ENCODE measurements around the gene PIP5KL1.

The PIP5KL1 gene, protein sequence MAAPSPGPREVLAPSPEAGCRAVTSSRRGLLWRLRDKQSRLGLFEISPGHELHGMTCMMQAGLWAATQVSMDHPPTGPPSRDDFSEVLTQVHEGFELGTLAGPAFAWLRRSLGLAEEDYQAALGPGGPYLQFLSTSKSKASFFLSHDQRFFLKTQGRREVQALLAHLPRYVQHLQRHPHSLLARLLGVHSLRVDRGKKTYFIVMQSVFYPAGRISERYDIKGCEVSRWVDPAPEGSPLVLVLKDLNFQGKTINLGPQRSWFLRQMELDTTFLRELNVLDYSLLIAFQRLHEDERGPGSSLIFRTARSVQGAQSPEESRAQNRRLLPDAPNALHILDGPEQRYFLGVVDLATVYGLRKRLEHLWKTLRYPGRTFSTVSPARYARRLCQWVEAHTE

DNA sequence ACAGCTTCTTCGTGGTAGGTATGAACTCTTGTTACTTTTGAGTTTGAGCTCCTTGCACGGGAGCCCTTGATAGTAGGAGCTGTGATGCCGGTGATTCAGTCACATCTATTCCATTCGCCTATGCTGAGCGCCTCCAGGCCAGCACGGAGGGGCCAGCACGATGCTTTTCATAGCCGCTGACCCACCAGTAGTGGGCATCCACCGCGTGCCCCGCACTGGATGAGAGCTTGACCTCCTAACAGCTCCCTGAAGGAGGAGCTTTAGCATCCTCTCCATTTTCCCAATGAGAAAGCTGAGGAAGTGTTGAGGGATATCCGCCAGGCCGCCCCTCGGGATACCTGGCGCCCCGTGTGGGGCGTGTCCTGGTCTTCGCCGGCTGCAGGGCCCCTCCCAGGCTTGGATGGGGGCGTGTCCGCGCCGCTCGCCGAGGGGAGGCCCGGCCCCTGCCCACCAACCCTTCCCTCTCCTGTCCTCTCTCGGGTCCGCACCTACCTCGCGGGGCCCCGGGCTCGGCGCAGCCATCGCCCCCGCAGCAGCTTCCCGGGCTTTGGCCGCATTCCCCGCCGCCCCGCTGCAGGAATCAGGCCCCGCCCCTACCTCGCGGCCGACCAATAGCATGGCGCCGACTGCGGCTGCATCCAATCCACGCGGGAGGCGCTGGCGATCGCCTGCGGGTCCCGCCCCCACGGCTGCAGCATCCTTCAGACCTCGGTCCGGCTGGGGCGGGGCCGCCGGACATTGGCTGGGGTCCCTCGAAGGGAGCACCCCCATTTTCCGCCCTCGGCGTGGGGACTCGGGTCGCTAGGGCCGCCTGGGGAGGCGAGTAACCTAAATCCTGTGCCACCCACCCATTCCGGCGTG, at the start of gene PIP5KL1:
TSS of gene PIP5KL1 (minus strand) at position 547 of the 861 bp plus-strand sequence. CDS start at position 522, 25 bp downstream.
- DNase-seq (ENCODE audit: low spot score): peak; percentile 90

DNA sequence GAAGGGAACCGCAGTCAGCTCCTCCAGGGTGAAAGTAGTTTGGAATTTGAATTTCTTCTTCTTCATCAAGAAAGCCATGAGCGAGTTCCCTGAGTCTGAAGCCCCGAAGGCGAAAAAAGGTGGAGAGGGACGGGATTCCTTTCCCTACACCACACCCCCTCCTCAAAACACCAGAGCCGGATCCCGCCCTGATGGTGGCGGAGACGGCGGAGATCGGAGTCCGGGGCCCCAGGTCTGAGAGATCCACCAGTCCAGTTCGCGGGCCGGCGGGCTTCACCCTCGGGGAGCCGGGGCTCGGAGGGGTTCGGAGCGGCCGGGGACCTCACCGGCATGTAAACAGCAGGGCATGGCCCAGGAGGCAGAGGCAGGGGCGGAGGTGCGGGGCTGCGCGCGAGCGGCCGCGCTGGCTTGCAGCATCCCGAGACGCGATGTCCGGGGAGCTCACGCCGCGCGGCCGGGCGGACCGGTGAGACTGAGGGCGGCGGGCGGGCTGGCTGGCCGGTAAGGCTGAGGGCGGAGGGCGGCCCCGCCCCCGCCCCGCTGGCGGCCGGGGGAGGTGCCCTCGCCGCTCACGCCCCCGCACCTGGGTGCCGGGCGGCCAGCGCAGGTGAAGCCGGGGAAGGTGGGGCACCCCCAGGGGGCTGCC, 49.6 kb upstream of the PIP5KL1 start:
- DNase-seq (ENCODE audit: low spot score): no peak

DNA sequence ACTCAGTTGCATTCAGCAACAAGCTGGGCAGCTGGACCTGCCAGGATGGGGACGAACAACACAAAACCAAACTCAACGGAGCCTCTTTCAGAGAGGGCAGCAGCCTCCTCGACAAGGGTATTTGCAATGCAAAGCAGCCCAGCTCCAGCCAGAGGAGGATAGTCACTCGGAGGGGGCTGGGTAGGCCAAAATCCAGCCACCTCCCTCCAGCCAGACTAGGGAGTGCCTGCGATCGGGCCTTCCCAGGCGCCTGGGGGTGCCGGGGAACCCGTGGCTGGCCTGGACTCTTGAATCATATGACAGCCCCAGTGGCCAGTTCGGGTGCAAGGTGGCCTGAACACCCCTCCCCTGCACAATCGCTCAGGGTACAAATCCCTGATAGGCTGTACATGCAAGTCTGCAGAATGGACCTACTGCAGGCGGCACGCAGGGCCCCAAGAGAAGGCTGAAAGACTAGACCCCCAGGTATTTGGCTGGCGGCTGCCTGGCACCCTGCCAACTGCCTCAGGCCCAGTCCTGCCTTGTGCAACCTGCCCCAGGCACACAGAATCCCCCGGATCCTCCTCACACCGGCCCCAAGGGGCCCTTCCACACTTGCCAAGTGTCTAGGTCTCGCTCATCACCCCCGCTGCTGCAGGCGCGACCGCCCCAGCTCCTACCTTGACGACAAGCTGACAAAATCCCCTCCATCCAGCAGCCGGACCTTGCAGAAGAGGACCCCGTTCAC, 48.9 kb upstream of the PIP5KL1 start:
- no peak for DNase-seq (ENCODE audit: low spot score)

DNA sequence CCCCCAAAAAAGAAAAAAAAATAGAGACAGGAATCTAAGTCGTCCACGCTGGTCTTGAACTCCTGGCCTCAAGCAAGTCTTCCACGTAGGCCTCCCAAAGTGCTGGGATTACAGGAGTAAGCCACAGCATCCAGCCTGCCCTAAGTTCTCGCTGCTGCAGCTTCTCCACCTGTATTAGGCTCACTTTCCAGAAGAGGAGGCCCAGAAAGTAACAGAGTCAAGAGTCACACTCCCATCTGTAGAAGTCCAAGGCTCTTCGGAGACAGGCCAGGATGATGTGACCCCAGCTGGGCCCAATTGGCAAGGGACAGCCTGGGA, 48.4 kb upstream of the PIP5KL1 start:
- DNase-seq (ENCODE audit: low spot score): no peak

DNA sequence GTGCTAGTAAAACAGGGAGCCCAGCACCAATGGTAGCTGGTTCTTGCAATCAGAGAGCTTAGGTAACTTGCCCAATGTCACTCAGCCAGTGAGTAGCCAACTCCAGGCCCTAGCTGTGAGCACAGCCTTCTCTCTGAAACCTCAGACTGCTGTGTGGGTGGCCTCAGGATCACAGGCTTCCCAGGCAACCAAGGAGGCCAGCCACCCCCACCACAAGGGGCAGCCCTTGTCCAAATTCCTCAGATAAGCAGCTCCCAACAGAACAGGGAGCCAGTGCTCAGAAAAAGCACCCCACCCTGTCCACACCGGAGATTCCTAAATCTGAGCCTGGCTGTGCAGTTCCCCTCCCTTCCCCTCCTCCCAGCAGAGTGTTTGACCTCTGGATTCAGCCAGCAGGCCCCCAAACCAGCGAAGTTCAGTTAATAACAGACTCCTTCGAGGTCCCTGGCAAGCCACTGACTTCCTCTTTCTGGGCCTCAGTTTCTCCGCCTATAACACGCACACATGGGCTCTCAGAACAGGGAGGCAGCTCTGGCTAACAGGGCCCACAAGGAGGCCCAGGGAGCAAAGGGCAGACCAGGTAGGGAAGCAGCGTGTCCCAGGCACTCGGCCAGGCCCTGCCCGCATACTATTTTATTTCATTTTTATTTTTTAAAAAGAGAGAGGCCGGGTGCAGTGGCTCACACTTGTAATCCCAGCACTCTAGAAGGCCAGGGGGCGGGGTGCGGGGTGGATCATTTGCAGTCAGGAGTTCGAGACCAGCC, 47.5 kb upstream of the PIP5KL1 start:
- no peak for DNase-seq (ENCODE audit: low spot score)

DNA sequence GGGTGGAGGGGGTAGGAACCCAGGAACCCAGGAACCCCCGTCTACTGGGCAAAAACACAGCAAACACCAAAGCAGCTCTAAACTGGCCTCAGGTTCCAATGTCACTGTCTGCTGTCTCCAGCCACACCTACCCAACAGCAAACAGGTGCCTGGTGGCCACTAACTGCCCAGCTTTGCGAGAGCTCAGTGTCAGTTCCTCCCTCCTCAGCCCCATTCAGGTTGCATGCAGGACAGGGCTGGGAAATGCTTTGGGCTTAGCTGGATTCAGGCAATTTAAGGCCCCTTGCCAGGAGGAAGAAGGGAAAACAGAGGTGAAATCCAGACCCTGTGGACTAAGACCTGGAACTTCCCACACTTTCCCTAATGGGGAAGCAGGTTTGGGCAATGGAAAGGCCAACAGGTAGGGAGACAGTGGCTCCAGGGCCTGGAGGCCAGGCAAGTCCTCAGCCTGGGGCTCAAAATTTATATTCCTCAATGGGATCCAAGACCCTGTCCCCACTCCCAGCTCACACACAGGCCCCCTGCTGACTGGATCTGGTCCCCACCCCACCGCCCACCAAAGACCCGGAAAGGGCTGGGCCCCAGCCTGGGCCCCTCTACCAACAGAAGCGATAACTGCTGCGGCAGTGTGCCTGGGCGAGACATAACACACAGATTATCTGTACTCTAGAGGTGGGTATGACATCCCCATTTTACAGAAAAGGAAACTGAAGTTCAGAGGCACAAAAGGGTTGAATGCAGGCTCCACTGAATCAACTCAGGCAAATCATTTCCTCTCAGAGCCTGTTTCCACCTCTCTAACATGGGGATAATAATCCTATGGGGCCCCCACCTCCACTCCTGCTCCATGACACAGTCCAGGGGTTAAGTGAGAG, 46.7 kb upstream of the PIP5KL1 start:
- no peak for DNase-seq (ENCODE audit: low spot score)

DNA sequence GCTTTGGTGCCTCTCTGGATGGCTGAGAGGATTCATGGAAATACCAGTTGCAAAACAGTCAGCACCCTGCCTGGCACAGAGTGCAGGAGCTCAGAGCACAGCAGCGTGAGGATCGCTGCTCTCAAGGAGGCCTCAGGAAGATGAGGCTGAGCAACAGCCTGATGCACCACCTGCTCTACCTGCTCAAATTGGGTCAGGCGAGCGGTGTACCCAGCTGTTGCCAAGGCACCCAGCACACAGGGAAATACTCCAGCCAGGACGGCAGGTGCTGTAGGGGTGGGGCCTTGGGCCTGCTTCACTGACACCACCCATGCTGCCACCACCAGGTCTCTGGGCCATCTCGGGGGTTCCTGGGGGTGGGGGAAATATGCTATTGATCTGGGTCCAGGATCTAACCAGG, 45.9 kb upstream of the PIP5KL1 start:
- DNase-seq (ENCODE audit: low spot score): no peak

DNA sequence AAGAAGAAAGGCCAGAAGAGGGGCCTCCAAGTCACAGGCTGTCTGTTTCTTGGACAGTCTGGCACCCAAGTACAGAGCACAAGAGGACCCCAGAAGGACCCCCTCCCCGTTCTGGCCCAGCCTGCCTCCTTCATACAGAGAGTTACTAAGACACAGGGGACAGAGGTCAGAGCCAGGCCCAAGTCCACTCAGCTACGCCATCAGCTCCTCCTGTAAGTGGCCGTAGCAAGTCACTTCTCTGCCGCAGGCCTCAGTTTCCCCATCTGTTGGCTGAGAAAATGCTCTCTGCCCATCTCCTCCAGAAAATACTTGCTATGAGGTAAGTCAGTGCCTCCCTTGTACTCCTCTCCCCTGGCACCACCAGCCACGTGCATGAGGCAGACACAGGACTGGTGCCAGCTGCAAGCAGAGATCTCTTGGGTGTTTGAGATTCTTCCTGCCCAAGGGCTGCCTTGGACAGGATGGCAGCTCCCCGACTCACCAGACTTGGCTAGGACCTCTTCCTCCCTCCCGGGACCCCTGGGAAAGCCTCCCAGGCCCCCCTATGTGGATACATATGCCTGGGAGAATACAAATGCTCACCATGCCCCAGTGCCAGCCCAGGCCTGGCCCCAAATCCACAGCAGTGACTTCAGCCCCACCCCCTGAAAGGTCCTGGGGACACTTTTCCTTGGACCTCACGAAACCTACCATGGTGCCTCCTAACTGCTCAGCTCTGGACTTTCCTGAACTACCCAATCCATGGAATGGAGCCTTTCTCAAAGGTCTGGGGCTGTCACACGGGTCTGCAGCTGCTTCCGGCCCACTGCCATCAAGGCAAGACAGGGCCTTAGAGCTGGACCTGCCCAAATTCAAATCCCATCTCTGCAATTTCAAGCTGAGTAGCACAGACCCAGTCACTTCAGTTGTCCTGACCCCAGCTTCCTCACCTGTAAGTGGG, 45.1 kb upstream of the PIP5KL1 start:
- no peak for DNase-seq (ENCODE audit: low spot score)

DNA sequence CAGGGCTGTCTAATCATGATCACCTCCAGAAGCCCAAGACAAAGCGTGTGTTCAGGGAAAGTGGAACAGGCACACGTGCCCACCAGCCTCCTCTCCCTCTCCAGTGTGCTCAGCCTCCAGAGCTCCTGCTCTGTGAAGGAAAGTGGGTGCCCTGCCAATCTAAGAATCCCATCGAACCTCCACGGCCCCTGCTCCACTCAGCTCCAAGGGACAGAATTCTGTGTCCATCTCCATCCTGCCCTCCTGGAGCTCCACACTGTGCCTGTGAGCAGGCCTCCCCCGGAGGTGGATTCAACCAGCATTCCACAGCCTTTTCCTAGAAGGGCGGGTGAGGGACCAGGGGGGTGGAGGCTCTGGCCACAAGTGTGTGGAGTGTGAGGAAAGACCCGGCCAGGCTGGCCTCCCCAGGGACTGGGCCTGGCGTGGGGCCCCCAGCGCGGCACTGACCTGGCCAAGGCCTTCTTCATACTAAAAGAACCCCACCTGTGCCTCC, 44.2 kb upstream of the PIP5KL1 start:
- no peak for DNase-seq (ENCODE audit: low spot score)

DNA sequence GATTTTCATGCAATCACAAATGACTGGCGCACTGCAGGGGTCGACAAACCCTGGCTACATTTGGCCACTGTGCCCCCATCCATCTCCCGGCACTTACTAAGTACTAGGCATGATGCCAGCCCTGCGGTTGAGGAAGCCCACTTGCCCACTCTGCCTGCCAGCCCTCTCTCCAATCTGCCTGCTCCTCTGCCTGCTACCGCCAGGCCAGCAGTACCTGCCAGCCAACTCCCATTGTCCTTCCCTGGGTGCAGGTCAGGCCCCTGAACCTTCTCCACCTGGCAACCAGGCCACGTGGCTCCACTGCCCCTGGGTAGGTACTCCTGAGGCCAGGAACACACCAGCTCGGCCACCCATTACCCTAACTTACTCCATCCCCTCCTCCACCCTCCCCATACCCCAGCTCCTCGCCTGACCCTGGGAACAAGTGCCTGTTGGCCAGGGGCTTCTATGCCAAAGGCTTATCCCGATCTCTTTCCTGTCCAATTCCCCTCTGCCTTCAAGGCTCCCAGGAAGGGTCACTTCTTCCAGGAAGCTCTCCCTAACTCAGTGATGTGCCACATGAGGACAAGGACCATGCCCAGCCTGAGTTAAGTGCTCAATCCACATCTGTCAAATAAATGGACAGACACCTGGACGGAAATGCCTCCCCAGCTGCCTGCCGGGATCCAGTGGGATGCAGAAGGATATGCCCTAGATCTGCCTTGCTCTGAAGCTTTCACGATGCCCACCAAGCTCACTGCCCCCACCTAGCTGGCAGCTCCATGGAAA, 43.6 kb upstream of the PIP5KL1 start:
- no peak for DNase-seq (ENCODE audit: low spot score)

DNA sequence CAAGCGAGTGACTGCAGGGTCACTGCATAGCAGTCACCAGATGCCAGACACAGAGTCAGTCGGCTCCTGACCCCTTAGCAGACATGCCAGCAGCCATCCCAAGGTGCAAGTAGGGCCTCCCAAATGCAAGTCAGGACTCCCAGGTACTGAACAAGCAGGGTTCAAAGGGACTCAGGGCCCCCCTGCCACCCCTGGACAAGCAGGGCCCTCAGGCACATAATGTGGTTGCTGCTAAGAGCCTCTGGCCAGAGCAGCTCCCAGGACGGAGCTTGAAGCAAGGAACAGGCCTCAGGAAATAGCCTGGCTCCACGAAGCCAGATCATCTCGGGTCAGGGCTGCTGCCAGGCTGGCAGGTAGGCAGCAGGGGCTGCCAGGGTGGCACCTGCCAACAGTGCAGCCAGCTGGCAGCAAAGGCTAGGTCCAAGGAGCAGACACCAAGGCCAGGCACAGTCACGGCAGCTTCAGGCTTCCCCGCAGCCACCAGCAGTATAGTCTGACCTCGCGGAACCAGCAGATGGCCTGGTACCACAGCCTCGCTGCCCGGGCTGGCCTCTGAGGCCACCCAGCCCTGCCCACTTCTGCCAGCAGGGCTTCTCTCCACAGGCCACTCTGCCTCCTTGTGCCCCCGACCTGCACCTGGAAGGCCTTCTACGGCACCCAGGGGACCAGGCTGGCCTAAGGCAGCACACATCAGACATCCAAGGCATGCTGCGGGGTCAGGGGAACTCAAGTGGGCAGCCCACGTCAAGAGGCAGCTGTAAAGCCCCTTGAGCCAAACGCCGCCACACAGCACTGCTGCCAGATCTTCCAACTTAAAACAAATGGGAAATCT, 42.8 kb upstream of the PIP5KL1 start:
- DNase-seq (ENCODE audit: low spot score): no peak

DNA sequence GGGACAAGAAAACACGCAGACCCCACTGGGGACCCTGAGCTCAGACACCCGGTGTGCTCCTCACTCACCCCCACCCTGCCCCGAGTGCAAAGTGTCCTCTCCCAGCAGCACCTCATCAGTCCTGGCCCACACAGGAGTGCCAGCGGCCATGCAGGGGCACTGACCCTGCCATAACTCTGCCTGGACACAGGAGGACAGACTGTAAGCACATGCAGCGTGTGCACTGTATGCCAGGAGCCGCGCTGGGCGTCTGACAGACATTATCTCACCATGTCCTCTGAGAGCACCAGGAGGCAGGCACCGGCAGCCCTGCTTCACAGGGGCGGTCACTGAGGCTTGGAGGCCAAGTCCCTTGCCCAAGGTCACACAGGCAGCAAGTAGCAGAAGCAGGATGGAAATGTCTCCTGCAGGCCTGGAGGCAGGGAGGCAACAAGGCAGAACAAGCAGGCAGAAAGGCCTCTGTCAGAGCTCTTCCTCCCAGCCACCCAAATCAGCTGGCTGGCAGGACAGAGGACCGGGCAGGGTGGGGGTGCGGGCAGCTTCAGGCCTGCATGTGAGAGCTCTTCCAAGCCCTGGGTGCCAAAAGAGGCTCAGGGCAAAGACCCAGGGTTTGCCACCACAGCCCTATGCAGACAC, 41.8 kb upstream of the PIP5KL1 start:
- DNase-seq (ENCODE audit: low spot score): no peak

DNA sequence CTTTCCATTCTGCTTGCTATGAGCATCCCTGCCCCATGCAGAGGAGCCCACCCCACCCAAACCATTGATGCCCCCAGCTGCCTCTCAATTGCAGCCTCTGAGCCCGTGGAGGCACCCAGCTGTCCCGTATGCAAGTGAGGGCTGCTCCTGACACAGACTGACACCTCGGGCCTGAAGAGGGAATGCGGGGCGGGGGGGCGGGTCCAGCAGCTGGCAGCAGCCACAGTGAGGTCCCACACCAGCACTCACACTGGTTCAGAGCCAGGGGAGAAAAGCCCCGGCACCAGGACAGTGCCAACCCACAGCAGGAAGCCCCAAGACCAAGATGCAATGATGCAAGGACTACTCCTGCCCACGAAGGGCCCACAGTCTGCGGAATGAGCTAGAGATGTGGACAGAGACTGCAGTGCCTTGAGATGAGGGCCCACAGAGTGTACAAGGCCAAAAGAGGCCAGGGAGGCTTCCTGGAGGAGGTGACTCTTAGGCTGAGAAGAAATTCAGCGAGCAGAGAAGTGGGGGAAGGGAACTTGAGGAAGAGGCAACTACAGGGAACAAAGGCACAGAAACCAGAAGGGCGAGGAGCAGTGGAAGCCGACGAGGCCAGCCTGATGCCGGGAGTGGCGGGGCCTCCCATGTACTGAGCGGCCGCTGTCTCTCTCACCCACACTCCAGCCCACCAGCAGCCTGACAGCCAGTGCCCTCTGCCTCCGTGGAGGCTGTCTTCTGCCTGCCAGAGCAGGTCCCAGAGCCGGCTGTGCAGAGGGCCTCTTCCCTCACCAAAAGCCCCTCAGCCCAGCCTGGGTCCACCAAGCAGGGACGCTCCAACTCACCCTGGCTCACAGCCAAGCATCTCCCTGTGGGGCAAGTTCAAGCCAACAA, 41.0 kb upstream of the PIP5KL1 start:
- no peak for DNase-seq (ENCODE audit: low spot score)

DNA sequence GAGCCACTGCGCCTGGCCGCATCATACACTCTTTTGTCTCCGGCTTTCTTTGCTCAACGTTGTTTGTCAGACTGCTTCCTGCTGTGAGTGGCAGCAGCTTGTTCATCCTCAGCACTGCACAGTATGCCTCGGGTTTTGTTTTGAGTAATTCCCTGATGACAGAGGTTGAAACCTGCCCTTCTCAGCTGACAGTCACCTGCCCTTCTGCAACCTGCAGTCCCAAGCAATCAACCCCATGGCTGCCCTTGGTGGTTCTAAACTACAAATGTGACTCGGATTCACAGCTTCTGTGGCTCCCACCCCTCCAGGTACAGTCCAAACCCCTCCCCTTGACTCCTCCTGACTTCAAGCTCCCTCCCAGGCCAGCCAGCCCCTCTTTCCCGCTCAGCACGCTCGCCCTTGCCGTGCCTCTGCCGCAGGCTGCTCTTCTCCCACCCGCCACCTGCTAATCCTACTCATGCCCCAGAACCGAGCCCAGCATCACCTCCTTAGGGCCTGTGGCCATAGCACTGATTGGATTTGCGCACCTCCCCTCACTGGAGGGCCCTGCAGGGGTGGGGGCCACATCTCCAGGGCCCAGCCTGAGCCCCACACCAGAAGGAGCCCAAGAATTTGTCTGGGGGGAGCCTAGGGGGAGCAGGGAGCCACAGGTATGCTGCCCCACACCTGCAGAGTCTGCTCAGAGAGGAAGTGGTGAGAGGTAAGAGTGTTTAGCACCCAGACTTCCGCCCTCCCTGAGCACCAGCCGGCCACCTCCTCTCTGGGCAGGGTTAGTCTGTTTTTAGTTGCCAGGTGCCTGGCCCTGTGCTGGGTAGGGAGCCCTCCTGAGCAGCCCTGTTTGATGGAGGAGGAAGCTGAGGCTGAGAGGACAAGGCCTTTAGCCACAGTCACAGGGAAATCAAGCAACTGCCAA, 40.1 kb upstream of the PIP5KL1 start:
- DNase-seq (ENCODE audit: low spot score): no peak

Measured in left forelimb (tissue), 1 donor.